ENCODE results near the gene RBMS3. TPM values are rescaled to one million over a fixed set of nuclear protein-coding genes. Genes with fewer than 3 reads are reported as not detected.

The RBMS3 gene
- total RNA-seq, 1 experiment from 2014 or later, result 0.42 TPM

DNA sequence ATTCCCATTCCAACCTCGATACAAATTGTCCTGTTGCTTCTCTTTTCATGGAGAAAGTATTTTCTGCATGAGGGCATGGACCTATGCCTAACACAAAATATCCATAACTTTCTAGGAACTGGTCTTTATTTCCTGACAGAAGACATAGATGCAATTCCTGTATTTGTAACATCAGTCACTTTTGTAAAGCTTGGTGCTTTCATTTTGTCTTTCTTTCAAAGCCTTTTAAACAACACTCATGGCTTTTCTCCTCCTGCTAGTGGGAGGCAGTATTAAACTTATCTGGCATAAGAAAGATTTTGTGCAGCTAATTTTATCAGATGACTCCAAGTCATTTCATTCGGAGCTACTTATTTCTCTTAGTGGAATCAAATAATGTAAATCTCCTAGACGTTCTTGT lies 616.0 kb downstream of the RBMS3 start:
- intact Hi-C loops (cut with micrococcal nuclease), result no loop called here
- DNase-seq (ENCODE audit: low read depth, low spot score) (no peak), ATAC-seq (no peak)
- Histone ChIP-seq H4K20me1 (ENCODE audit: insufficient read depth) (no peaks in the 10 kb centered on the region), H3K9me2 (ENCODE audit: insufficient read depth) (no peaks in the 10 kb centered on the region), H3K4me2 (ENCODE audit: low read length) (no peak overlapping the region), H3K9me3 (ENCODE audit: control insufficient read depth in 1 of 2, insufficient read depth in 1 of 2, low read depth in 1 of 2, low read length in 2 of 2) (no peaks in the 10 kb centered on the region), H3K27me3 (ENCODE audit: insufficient read depth, low read length) (peaks cover 14% of the 10 kb centered on the region; the same call in 1 of the 2 replicates), H3K9ac (ENCODE audit: low read length) (no peak overlapping the region), H3K4me3 (replicated peaks in 1 of 2; ENCODE audit: low read depth in 1 of 2, low read length in 2 of 2) (no peak overlapping the region), H3K27ac (ENCODE audit: low read depth, low read length) (no peak overlapping the region), H3K4me1 (ENCODE audit: control insufficient read depth in 1 of 2, insufficient read depth in 2 of 2, low read length in 2 of 2) (no peaks in the 10 kb centered on the region), H3K36me3 (ENCODE audit: control insufficient read depth in 1 of 2, insufficient read depth in 2 of 2, low read length in 2 of 2) (no peaks in the 10 kb centered on the region), H3K79me2 (ENCODE audit: insufficient read depth, low read length) (no peaks in the 10 kb centered on the region), H2AFZ (ENCODE audit: low read depth, low read length, poor library complexity, severe bottlenecking) (no peak overlapping the region)
- ChIA-PET CTCF (no interaction called here), RAD21 (ENCODE audit: low non-redundant PET in 1 of 2, low total read pairs in 2 of 2, uncharacterized antibody in 2 of 2, unreplicated experiment in 2 of 2) (no interaction called here), POLR2A (no interaction called here)
- no TSS peak for BruUV-seq (replicated peaks)
- TF ChIP-seq FOSL1 (IDR thresholded peaks at IDR 0.05; ENCODE audit: low read depth), result no peak
- TF ChIP-seq ZNF274 (IDR thresholded peaks at IDR 0.05; ENCODE audit: low read depth, low read length), result no peak
- TF ChIP-seq SRF (IDR thresholded peaks at IDR 0.05; ENCODE audit: low read depth), result no peak
- no peak for TF ChIP-seq CTCF (IDR thresholded peaks at IDR 0.05 in 2 of 3, conservative IDR thresholded peaks at IDR 0.05 in 1 of 3; ENCODE audit: borderline replicate concordance in 1 of 3, insufficient read depth in 1 of 3, low read depth in 2 of 3, low read length in 2 of 3)
- TF ChIP-seq POLR2A (IDR thresholded peaks at IDR 0.05; ENCODE audit: borderline replicate concordance, extremely low read depth, insufficient read depth, insufficient read length), result no peak

- no peaks in the 10 kb centered on the region for H4K20me1 ChIP-seq (ENCODE audit: insufficient read depth)
- no peak overlapping the region for H3K27ac ChIP-seq (ENCODE audit: low read depth, low read length)
- ChIA-PET CTCF (no interaction called here), POLR2A (no interaction called here), RAD21 (ENCODE audit: low non-redundant PET in 1 of 2, low total read pairs in 2 of 2, uncharacterized antibody in 2 of 2, unreplicated experiment in 2 of 2) (no interaction called here)
- no TSS peak for BruUV-seq (replicated peaks)
- no peak for ATAC-seq
- no peaks in the 10 kb centered on the region for H3K79me2 ChIP-seq (ENCODE audit: insufficient read depth, low read length)
- H3K9ac ChIP-seq (ENCODE audit: low read length), result no peak overlapping the region
- no peaks in the 10 kb centered on the region for H3K9me3 ChIP-seq (ENCODE audit: control insufficient read depth in 1 of 2, insufficient read depth in 1 of 2, low read depth in 1 of 2, low read length in 2 of 2)
- no peaks in the 10 kb centered on the region for H3K4me1 ChIP-seq (ENCODE audit: control insufficient read depth in 1 of 2, insufficient read depth in 2 of 2, low read length in 2 of 2)
- no peak overlapping the region for H3K4me2 ChIP-seq (ENCODE audit: low read length)
- H3K36me3 ChIP-seq (ENCODE audit: control insufficient read depth in 1 of 2, insufficient read depth in 2 of 2, low read length in 2 of 2), result no peaks in the 10 kb centered on the region
- H3K27me3 ChIP-seq (ENCODE audit: insufficient read depth, low read length), result peaks cover 11% of the 10 kb centered on the region; the same call in 1 of the 2 replicates
- no peaks in the 10 kb centered on the region for H3K9me2 ChIP-seq (ENCODE audit: insufficient read depth)
- intact Hi-C loops (cut with micrococcal nuclease), result no loop called here
- H3K4me3 ChIP-seq (replicated peaks in 1 of 2; ENCODE audit: low read depth in 1 of 2, low read length in 2 of 2), result no peak overlapping the region
- TF ChIP-seq ZFX (IDR thresholded peaks at IDR 0.05) (no peak), FOSL1 (IDR thresholded peaks at IDR 0.05; ENCODE audit: low read depth) (no peak), ZBTB33 (IDR thresholded peaks at IDR 0.05; ENCODE audit: extremely low read depth, insufficient replicate concordance, low read length) (no peak), ELF1 (IDR thresholded peaks at IDR 0.05; ENCODE audit: borderline replicate concordance, low read depth) (no peak)
- TF ChIP-seq, protein P1, sequence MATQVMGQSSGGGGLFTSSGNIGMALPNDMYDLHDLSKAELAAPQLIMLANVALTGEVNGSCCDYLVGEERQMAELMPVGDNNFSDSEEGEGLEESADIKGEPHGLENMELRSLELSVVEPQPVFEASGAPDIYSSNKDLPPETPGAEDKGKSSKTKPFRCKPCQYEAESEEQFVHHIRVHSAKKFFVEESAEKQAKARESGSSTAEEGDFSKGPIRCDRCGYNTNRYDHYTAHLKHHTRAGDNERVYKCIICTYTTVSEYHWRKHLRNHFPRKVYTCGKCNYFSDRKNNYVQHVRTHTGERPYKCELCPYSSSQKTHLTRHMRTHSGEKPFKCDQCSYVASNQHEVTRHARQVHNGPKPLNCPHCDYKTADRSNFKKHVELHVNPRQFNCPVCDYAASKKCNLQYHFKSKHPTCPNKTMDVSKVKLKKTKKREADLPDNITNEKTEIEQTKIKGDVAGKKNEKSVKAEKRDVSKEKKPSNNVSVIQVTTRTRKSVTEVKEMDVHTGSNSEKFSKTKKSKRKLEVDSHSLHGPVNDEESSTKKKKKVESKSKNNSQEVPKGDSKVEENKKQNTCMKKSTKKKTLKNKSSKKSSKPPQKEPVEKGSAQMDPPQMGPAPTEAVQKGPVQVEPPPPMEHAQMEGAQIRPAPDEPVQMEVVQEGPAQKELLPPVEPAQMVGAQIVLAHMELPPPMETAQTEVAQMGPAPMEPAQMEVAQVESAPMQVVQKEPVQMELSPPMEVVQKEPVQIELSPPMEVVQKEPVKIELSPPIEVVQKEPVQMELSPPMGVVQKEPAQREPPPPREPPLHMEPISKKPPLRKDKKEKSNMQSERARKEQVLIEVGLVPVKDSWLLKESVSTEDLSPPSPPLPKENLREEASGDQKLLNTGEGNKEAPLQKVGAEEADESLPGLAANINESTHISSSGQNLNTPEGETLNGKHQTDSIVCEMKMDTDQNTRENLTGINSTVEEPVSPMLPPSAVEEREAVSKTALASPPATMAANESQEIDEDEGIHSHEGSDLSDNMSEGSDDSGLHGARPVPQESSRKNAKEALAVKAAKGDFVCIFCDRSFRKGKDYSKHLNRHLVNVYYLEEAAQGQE (IDR thresholded peaks at IDR 0.05; ENCODE audit: low read depth), result no peak
- no peak overlapping the region for H2AFZ ChIP-seq (ENCODE audit: low read depth, low read length, poor library complexity, severe bottlenecking)
- DNase-seq (ENCODE audit: low read depth, low spot score), result no peak
Observed at GRCh38 chr3:29898171-29898965, 617.5 kb downstream of the RBMS3 start.

Data from HCT116 (cell line).